SK-N-DZ (cell line): Measurements from ENCODE around the gene ETV6. TPM values are rescaled to one million over a fixed set of nuclear protein-coding genes. Genes with fewer than 3 reads are reported as not detected.
"Not testable (repeated sequence)": the region's sequence is repeated elsewhere in the genome, so short reads cannot be mapped to it uniquely, and the experiment has no call there.

Experiments used
- DNase-seq: peaks from one replicate; pipeline ENCODE4 v3.0.0-alpha.2; 2015; ENCODE audit warnings: low spot score
- polyA plus RNA-seq, 2 experiments: library from polyadenylated mRNA; depleted of rRNA; stranded (reverse); fragments of >200 nt; gene quantifications; 2 replicates each; pipeline ENCODE4 v1.2.3, GENCODE V29; 2014

Gene ETV6
- polyA plus RNA-seq (2014; cell fraction: cytosol; rRNA removed), result 2.1 and 2.5 TPM in 2 replicates
- 1.8 and 4.9 TPM in 2 replicates for polyA plus RNA-seq (2014; cell fraction: nucleus; rRNA removed)

DNA sequence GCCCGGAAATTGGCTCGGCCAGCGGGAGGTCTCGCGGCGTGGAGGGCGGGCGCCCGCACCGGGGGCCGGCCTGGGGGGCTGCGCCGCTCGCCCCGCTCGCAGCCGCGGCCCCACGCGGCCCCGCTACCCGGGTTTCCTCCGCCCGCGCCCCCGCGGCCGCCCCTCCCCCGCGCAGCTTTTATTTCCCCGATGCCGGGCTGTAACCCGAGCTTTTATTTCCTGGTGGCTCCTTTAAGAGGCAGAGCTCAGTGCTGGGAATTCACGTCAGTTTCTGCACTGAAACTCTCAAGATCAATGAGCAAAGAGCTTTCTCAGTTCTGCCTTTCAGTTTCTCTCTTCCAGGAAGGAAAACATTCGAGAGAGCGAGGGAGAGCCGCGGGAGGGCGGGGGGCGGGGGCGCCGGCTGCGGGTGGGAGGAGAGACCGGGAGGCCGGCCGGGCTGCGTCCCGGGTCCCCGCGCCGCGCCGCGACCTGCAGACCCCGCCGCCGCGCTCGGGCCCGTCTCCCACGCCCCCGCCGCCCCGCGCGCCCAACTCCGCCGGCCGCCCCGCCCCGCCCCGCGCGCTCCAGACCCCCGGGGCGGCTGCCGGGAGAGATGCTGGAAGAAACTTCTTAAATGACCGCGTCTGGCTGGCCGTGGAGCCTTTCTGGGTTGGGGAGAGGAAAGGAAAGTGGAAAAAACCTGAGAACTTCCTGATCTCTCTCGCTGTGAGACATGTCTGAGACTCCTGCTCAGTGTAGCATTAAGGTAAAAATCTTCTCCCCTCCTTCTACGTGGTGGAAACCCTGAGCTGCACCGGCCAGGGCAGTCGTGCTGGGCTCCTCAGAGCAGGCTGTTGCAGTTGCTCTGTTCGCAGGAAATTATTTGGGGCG lies at the start of gene ETV6:
Gene ETV6, plus strand, starts transcription at position 262 of the 873 bp plus-strand sequence. Its CDS starts 454 bp downstream, at position 716.
- peak; percentile 83 for DNase-seq

DNA sequence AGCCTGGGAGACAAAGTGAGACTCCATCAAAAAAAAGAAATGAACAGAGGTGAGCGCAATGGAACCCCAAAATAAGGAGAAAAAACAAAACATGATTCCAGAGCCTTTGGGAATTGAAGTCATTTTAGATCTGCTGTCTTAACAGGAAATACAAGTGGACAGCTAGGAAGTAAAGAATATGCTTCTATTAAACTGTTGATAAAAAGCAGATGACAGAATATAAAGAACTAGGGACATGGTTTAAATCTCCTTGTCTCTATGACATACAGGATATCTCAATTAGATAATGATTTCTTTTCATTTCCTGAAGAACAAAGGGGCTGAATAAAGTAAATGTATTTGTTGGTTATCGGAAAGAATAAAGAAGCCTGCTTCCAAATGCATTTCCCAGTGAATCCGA lies 49.3 kb upstream of the ETV6 start:
- no peak for DNase-seq

DNA sequence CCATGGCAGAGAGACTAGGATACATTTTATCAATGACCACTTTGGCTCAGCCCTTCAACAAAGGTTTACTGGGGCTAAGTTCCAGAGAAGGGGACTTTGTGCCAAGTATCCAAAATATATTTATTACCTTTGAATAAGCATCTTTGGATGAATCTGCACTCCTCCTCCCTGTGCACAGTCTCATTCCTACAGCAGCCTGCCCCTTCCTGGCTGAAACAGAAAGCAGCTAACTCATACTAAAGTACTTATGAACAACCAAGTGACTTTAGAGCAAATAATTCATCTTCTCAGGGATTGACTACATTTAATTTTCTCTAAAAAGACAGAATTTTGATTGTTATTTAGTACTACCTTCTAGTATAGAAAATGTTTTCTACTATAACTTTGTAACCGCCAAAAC lies 47.8 kb upstream of the ETV6 start:
- no peak for DNase-seq

DNA sequence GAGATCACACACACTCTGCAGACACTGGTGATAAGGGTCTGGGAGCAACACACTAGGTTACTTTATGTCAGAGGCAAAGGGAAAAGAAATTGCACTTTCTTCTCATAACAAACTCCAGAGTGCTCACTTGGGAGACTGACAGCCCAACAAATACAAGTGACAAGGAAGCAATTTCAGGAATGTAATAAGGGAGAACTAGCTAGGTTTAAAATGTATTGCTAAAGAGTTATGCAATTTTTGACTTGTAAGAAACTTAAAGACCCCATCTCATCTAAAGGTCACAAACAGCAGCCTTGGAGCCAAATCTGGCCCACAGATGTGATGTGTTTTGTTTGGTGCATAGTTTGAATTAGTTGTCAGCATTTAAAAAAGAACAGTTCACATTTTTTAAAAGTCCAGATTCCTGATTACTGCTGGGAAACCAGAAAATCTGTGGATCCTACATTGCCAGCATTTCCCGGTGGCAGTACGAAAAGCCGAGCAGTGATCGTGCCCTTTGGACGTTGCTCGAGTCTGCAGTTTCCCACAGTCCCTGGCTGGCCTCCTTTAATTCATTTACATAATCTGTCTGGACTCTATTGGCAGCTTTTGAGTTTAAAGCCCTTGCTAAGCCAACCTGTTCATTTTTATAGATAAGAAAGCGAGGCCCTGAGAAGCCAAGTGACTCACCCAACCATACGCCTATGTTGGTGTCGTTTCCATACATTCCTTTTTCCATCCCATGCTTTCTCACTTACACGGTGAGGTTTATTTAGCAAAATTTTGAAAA lies 42.0 kb upstream of the ETV6 start:
- DNase-seq, result no peak

DNA sequence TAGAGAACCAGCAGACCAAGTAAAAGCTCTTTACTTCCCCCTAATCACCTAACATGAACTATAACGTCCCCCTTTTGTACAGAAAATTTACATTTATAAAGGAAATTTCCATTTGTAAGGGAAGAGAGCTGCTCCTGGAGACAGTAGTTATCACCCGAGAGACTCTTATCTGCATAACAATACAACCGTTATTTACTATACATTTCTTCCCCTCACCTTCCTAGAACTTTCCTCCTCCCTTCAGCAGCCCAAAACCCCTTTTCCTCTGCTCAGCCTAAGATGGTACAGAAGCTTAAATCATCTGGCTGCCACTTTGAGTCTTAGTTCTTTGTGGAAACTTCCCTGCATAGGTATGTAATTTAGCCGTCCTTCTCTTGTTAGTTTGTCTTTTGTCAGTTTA lies 40.4 kb upstream of the ETV6 start:
- DNase-seq, result no peak

DNA sequence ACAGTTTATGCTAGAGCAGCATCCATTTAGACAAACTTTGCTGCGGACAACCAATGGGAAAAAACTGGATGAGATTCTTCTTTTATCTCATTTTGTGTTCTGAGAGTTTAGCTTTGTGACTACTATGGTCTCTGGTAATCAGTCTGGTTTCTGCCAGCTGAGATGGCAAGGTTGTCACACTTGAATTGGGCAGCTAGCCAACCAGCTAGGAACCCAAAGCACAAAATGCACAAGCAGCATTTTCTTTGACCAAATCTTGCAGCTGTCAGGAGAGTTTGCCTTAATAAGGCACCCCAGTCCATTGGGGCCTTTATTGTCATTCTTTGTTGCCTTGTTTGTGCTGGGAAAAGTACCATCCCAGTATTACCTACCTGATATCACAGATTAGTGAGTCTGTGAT lies 34.0 kb upstream of the ETV6 start:
- DNase-seq, result no peak

DNA sequence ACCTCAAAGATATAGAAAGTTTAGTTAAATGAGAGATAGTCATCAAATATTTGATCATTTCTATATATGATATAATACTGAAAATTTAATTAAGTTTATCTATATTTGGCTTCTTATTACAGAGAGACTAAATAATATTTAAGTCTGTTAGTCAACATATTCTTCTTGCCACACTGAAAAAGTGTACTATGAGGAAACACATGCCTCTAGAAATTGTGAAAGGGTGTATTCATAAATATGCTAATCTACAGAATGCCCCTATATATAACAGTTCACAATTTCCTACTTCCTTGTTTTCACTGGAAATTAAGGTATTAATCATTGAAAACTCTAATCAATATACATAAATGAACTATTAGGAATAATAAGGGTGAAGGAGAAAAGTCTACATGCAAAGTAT lies 31.4 kb upstream of the ETV6 start:
- no peak for DNase-seq

DNA sequence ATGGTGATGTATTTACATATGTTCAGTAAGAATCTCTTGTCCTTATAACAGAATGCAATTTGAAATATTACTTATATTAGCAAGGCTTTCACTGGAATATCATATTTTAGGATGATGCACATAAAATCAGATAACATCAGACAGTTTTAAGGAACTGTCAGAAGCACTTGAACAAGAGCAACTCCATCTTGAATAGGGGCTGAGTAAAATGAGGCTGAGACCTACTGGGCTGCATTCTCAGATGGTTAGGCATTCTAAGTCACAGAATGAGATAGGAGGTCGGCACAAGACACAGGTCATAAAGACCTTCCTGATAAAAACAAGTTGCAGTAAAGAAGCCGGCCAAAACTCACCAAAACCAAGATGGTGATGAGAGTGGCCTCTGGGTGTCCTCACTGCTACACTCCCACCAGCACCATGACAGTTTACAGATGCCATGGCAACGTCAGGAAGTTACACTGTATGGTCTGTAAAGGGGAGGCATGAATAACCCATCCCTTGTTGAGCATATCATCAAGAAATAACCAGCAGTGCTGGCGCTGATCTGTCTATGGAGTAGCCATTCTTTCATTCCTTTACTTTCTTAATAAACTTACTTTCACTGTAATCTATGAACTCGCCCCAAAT lies 27.6 kb upstream of the ETV6 start:
- peak; percentile 33 for DNase-seq

DNA sequence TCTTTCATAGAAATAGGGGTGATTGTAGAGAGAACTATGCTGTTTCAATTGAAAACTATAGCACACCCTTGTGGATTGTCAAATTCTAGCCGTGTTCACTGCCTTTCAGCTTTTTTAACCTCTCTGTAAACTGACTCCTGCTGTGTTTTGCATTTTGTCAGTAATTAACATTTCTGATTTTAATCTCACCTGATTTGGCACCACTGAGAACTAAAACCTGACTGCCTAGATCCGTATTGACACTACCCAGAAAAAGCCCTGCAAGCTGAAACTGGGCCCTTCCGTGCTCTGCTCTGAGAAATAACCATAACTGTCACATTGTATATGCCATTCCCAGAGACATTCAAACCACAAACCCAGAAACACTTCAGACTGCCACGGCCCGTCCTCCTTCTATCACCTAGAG lies 26.6 kb upstream of the ETV6 start:
- DNase-seq, result no peak

DNA sequence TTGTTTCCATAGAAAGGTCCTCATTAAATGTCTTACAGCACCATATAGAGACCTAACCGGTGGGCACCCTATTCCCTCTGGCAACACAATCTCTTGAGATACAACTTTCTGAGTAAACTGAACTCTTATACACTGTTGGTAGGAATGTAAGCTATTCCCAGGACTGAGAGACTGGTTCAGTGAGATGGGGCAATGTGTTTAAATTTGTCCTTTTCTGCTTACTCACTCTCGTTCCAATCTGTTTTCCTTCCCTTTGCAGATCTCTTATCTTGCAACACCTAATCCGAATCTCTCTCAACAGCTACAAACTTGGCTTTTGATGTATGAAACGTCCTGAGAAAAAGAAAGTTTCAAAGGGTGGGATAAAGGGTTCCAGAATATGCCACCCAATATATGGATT lies 26.1 kb upstream of the ETV6 start:
- no peak for DNase-seq

DNA sequence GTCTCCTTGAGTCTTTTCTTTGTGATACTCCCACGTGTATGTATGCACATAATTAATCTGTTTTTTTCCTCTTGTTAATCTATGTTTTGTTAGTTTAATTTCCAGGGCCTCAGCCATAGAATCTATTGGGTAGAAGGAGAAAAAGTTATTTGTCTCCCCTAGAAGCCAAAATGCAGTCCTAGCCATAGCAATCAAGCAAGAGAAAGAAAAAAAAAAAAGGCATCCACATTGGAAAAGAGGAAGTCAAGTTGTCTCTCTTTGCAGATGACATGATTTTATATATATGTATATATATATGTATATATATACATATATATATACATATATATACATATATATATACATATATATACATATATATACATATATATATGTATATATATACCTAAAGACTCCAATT lies 25.4 kb upstream of the ETV6 start:
- DNase-seq, result no peak

DNA sequence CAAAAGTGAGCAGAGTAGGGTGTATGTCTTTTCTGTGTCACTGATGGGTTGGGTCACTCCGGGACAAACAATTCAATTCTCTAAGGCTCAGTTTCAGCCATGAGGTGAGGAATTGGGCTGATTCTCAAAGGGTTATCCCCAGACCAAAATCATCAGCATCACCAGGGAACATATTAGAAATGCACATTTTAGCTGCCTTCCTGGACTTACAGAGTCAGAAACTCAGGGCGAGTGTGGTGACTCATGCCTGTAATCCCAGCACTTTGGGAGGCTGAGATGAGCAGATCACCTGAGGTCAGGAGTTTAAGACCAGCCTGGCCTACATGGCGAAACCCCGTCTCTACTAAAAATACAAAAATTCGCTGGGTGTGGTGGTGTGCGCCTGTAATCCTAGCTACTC lies 21.8 kb upstream of the ETV6 start:
- not testable (repeated sequence) for DNase-seq

DNA sequence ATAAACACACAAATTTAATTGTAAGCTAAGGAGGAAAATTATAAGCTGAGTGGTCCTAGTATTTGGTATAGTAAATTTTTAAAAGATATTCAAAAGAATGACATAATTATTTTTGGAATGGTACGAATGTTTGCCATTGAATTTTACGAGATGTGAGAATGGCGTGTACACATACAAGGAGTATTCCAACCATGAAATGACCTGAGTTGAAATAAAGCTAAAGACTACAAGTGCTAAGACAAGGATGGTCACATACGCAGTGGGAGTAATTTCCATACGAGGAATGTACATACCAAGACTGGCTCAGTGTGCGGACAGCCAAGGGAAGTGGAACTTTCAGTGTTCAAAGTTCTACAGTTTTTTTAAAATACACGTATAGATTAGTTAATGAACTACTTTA lies 21.1 kb upstream of the ETV6 start:
- no peak for DNase-seq

DNA sequence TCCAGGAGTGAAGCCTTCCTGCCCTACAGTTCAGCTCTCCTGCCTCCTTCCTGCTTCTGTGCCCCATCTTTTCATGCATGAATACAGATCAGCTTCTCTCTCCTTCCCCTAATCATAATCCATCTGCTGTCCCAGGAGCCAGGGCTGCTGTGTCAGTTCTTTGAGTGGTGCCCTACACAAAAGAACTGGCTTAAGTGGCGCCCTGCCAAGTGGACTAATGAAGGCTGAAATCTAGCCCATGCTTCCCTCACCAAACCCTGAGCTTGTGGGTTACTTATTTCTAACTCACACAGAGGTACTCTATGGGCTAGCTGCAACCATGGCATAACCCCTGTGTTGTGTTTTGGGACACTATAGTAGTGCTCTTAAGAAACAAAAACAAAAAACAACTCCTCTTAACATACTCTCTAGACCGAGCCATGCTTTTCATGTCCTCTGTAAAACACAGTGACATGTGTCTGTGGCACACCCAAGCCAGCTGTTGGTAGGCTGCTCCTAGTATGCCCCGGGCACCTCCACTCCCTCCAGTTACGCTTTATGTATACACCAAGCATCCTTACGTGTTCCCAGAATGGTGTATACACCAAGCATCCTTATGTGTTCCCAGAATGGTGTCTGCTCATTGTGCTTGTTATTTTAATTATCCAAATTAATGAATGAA lies 19.3 kb upstream of the ETV6 start:
- DNase-seq, result no peak

DNA sequence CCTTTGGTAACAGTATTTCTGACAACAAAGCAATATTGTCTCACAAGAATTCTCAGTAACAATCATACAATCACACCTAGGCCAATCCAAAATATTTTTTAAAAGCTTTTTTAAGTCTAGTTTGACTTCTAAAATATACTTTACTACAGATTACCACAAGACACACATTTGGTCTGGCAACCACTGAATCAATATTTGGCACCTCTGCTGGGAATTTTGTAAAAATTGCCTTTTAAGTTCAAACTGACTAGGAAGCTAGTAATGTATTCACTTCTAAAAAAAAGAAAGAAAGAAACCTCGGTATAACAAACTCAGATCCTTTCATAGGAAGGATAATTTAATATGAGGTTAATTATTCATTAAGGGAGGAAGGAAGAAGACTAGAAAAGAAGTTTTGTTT lies 18.2 kb upstream of the ETV6 start:
- DNase-seq, result no peak

DNA sequence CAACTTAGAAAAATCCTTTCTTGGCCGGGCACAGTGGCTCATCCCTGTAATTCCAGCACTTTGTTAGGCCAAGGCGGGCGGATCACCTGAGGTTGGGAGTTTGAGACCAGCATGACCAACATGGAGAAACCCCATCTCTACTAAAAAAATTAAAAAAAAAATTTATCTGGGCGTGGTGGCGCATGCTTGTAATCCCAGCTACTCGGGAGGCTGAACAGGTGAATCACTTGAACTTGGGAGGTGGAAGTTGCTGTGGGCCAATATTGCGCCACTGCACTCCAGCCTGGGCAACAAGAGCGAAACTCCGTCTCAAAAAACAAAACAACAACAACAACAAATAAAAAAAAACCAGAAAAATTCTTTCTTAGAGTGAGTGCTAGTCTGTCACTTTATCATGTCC lies 17.6 kb upstream of the ETV6 start:
- DNase-seq, result not testable (repeated sequence)

DNA sequence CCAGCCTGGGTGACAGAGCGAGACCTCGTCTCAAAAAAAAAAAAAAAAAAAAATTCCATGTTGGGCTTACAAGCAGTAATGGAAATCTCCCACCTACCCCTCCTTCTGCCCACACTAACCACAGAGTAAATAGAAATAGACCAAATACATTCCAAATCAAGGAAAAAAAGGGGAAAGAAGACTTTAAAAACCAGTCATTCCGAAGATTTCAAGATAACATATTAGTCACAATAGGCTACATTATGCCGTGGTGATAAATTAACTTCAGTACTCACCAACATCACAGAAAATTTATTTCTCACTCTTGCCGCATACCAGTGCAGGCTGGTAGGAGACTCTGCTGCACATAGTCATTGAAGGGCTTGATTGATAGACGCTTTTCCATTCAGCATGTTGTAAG lies 15.5 kb upstream of the ETV6 start:
- no peak for DNase-seq

DNA sequence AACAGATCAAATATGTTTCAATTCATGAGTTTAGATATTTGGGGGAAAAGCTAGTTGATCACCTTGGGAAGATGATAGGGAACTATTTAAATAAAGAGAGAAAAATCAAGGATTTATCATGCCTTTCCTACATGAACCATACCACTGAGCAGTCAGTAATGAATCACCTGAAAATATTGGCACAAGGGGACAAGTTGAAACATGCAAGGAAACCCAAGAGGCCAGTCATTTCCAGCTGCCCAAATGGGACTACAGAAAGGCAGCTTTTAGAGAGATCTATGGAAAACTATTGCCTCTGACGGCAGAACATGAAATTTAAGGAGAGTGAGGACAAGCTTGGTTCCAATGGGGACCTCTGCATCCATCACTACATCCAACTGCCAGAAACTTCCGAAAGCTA lies 14.1 kb upstream of the ETV6 start:
- no peak for DNase-seq

DNA sequence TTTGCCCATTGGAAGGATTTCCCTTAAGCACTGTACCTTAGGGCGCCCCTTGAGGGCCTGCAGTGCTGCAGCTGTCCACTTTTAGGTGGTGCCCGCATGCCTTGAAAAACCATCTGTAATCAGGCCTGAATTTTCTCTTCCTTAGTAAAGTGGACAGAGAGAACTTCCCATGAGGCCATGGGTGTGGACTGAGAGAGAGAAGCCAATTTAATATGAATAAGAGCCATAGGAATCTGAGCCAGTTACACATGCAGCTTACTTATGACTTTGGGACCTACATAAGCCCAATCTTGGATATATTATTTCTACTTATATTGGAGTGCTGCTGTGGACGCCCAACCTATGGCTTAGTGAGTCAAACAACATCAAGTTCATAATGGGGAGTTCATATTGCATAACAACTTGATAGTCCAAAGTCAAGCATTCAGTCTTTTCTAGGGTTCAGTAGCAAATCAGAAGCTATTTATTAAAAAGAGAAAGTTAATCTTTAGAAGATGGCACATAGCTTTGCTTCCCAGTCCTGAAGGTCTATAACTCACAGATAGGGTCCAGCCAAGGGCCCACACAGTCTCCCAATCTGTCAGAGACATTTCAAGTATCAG lies 11.1 kb upstream of the ETV6 start:
- DNase-seq, result no peak

DNA sequence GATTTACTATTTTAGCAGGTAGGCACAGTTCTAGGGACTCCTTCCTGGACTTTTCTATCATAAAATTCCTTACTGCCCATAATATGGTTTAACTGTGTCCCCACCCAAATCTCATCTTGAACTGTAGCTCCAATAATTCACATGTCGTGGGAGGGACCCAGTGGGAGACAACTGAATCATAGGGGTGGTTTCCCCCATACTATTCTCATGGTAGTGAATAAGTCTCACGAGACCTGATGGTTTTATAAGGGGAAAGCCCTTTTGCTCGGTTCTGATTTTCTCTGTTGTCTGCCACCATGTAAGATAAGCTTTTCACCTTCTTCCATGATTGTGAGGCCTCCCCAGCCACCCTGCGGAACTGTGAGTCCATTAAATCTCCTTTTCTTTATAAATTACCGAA lies 10.0 kb upstream of the ETV6 start:
- no peak for DNase-seq

DNA sequence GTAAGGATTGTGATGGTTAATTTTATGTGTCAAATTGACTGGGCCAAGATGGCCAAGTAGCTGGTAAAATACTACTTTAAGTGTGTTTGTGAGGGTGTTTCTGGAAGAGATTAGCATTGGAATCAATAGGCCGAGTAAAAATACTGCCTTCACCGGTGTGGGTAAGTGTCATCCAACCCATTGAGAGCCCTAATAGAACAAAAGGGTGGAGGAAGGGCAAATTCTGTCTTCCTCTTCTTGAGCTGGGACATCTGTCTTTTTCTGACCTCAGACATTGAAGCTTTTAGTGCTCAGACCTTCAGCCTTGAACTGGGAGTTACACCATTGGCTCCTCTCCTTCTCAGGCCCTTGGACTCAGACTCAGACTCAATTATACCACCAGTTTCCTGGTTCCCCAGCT lies 8.0 kb upstream of the ETV6 start:
- DNase-seq, result no peak
